ENCODE results near the gene TLE3.
"Not testable (repeated sequence)": the region's sequence is repeated elsewhere in the genome, so short reads cannot be mapped to it uniquely, and the experiment has no call there.

The TLE3 gene

GRCh38 chr15:70113304-70113700, 15.6 kb upstream of the TLE3 start:
- H3K4me1 ChIP-seq: peaks cover 7% of the 10 kb centered on the region
- H3K36me3 ChIP-seq: no peaks in the 10 kb centered on the region
- no peak for DNase-seq
- no peaks in the 10 kb centered on the region for H3K27me3 ChIP-seq
- H3K9me3 ChIP-seq: no peaks in the 10 kb centered on the region
- H3K4me3 ChIP-seq (ENCODE audit: low read depth, low read length): no peak overlapping the region
- TF ChIP-seq, protein P1, sequence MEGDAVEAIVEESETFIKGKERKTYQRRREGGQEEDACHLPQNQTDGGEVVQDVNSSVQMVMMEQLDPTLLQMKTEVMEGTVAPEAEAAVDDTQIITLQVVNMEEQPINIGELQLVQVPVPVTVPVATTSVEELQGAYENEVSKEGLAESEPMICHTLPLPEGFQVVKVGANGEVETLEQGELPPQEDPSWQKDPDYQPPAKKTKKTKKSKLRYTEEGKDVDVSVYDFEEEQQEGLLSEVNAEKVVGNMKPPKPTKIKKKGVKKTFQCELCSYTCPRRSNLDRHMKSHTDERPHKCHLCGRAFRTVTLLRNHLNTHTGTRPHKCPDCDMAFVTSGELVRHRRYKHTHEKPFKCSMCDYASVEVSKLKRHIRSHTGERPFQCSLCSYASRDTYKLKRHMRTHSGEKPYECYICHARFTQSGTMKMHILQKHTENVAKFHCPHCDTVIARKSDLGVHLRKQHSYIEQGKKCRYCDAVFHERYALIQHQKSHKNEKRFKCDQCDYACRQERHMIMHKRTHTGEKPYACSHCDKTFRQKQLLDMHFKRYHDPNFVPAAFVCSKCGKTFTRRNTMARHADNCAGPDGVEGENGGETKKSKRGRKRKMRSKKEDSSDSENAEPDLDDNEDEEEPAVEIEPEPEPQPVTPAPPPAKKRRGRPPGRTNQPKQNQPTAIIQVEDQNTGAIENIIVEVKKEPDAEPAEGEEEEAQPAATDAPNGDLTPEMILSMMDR (IDR thresholded peaks at IDR 0.05; ENCODE audit: low read depth, low read length): no peak

DNA sequence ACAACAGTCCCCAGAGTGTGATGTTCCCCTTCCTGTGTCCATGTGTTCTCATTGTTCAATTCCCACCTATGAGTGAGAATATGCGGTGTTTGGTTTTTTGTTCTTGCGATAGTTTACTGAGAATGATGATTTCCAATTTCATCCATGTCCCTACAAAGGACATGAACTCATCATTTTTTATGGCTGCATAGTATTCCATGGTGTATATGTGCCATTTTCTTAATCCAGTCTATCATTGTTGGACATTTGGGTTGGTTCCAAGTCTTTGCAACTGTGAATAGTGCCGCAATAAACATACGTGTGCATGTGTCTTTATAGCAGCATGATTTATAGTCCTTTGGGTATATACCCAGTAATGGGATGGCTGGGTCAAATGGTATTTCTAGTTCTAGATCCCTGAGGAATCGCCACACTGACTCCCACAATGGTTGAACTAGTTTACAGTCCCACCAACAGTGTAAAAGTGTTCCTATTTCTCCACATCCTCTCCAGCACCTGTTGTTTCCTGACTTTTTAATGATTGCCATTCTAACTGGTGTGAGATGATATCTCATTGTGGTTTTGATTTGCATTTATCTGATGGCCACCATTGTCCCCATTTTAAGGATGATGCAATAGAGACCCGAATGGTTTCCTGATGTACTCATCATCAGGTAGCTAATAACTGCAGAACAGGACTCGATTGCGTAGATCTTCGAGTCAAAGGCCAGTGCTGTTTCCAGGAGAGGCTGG, 15.0 kb upstream of the TLE3 start:
- not testable (repeated sequence) for H3K36me3 ChIP-seq; H3K4me1 ChIP-seq; H3K9me3 ChIP-seq; H3K27me3 ChIP-seq; H3K4me3 ChIP-seq (ENCODE audit: low read depth, low read length); DNase-seq

- Histone ChIP-seq H3K9me3 (no peaks in the 10 kb centered on the region), H3K4me3 (ENCODE audit: low read depth, low read length) (peak overlapping the region; percentile 36), H3K4me1 (peaks cover 7% of the 10 kb centered on the region), H3K36me3 (no peaks in the 10 kb centered on the region), H3K27me3 (no peaks in the 10 kb centered on the region)
- TF ChIP-seq, protein P1 (IDR thresholded peaks at IDR 0.05; ENCODE audit: low read depth, low read length): no peak
- no peak for DNase-seq
Measured at GRCh38 chr15:70112074-70112395, 14.3 kb upstream of the TLE3 start.

GRCh38 chr15:70111203-70112073, 13.7 kb upstream of the TLE3 start:
- TF ChIP-seq, protein P1 (IDR thresholded peaks at IDR 0.05; ENCODE audit: low read depth, low read length): no peak
- no peaks in the 10 kb centered on the region for H3K9me3 ChIP-seq
- no peaks in the 10 kb centered on the region for H3K27me3 ChIP-seq
- peak; percentile 85 for DNase-seq
- H3K36me3 ChIP-seq: no peaks in the 10 kb centered on the region
- H3K4me3 ChIP-seq (ENCODE audit: low read depth, low read length): peak overlapping the region; percentile 36
- peaks cover 7% of the 10 kb centered on the region for H3K4me1 ChIP-seq

GRCh38 chr15:70109978-70110377, 12.3 kb upstream of the TLE3 start:
- no peaks in the 10 kb centered on the region for H3K27me3 ChIP-seq
- H3K36me3 ChIP-seq: no peaks in the 10 kb centered on the region
- peaks cover 7% of the 10 kb centered on the region for H3K4me1 ChIP-seq
- H3K4me3 ChIP-seq (ENCODE audit: low read depth, low read length): no peak overlapping the region
- no peaks in the 10 kb centered on the region for H3K9me3 ChIP-seq
- TF ChIP-seq, protein P1 (IDR thresholded peaks at IDR 0.05; ENCODE audit: low read depth, low read length): no peak
- no peak for DNase-seq

- Histone ChIP-seq H3K9me3 (no peaks in the 10 kb centered on the region), H3K4me1 (peaks cover 5% of the 10 kb centered on the region), H3K27me3 (no peaks in the 10 kb centered on the region), H3K36me3 (no peaks in the 10 kb centered on the region), H3K4me3 (ENCODE audit: low read depth, low read length) (no peak overlapping the region)
- TF ChIP-seq, protein P1 (IDR thresholded peaks at IDR 0.05; ENCODE audit: low read depth, low read length): no peak
- DNase-seq: no peak
Measured at GRCh38 chr15:70109531-70109930, 11.8 kb upstream of the TLE3 start.
